ENCODE data around the gene FUT7.
A peak's percentile ranks its signal among the peaks of the same experiment; 100 is the strongest.

The FUT7 gene

DNA sequence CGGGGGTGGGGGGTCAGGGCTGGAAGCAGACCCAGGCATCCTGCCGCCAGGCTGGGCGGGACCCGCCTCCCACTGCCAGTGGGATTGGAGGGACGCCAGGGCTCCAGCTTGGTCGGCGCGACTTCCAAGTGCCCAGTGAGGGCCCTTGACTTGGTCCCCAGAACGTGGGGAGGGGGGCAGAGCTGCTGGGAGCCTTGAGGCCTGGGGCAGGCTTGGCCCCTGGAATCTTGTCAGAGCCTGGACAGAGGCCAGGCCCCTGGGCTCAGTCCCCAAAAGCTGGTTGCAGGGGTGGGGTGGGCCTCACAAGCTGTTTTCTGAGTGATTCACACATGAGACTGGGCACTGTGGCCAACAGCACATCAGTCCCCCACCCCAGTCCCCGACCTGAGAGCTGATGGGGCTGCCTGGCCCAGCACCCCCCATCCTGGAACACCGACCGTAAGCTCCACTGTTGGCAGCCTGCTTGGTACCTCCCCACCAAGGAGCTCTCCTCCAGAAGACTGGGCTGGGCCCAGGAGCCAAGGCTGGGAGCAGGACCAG is 36.0 kb downstream of the FUT7 start (continued):
- TF ChIP-seq, protein P1, sequence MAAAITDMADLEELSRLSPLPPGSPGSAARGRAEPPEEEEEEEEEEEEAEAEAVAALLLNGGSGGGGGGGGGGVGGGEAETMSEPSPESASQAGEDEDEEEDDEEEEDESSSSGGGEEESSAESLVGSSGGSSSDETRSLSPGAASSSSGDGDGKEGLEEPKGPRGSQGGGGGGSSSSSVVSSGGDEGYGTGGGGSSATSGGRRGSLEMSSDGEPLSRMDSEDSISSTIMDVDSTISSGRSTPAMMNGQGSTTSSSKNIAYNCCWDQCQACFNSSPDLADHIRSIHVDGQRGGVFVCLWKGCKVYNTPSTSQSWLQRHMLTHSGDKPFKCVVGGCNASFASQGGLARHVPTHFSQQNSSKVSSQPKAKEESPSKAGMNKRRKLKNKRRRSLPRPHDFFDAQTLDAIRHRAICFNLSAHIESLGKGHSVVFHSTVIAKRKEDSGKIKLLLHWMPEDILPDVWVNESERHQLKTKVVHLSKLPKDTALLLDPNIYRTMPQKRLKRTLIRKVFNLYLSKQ (tag by site-specific recombination; IDR thresholded peaks at IDR 0.05; ENCODE audit: borderline replicate concordance) = no peak
- TF ChIP-seq ZNF521 (tag by site-specific recombination; IDR thresholded peaks at IDR 0.05) (no peak), ZNF184 (tag by site-specific recombination; IDR thresholded peaks at IDR 0.05) (no peak), ZIC2 (tag by site-specific recombination; IDR thresholded peaks at IDR 0.05) (peak; percentile 32), ZNF302 (tag by site-specific recombination; IDR thresholded peaks at IDR 0.05; ENCODE audit: low read depth) (no peak), GFI1B (tag by site-specific recombination; IDR thresholded peaks at IDR 0.05) (no peak), ZNF514 (tag by site-specific recombination; IDR thresholded peaks at IDR 0.05) (no peak), ZNF623 (tag by site-specific recombination; IDR thresholded peaks at IDR 0.05) (no peak), ZNF292 (tag by site-specific recombination; IDR thresholded peaks at IDR 0.05; ENCODE audit: borderline replicate concordance, low read depth) (no peak), ZNF354C (tag by site-specific recombination; IDR thresholded peaks at IDR 0.05; ENCODE audit: borderline replicate concordance, low read depth) (no peak)

DNA sequence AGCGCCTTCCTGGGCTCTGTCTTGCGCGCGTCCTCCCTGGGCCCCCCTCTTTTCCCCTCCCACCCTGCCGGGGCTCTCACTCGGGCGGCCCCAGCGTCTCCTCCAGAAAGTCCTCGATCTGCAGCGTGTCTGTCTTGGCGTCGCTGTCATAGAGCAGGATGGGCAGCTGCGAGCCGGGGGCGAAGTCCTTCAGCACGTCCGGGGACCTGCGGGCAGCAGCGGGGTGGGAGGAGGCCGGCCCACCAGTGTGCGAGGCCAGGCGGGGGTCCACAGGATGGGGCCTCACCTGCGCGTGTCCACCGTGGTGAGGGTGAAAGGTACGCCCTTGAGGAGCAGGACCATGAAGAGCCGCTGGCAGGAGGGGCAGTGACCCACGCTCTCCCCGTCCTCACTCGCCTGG is 36.5 kb downstream of the FUT7 start:
- Histone ChIP-seq H3K36me3 (ENCODE audit: control insufficient read depth in 2 of 2, insufficient read depth in 1 of 2, low read length in 2 of 2) (peaks cover 0 to 18% of the 10 kb centered on the region in 2 experiments; a peak in 1 of 3 replicates), H3K4me1 (ENCODE audit: control insufficient read depth, insufficient read depth, low read length) (peaks cover 5% of the 10 kb centered on the region), H3K9me3 (ENCODE audit: control insufficient read depth, insufficient read depth, low read depth, low read length) (no peaks in the 10 kb centered on the region), H3K27ac (ENCODE audit: extremely low read depth, low read depth, low read length) (no peak overlapping the region), H3K4me3 (ENCODE audit: low read depth, low read length) (no peak overlapping the region)
- ChIA-PET CTCF (interaction anchor here (1.4 to 5.4 kb wide), 4 partner anchors 34 to 208 kb away, joined by 3 to 38 read pairs (median 7); partner anchors contain the start of gene ABCA2), POLR2A (interaction anchor here (0.8 to 1.6 kb wide), 8 partner anchors 9 to 103 kb away, joined by 3 to 8 read pairs (median 4); no protein-coding TSS in a partner anchor)
- TF ChIP-seq ZNF292 (tag by site-specific recombination; IDR thresholded peaks at IDR 0.05; ENCODE audit: borderline replicate concordance, low read depth) (no peak), ZFHX2 (tag by site-specific recombination; conservative IDR thresholded peaks at IDR 0.05) (peak; percentile 58), IKZF3 (tag by site-specific recombination; IDR thresholded peaks at IDR 0.05) (no peak), ZNF830 (tag by site-specific recombination; IDR thresholded peaks at IDR 0.05; ENCODE audit: low read depth) (no peak), ZNF114 (tag by site-specific recombination; IDR thresholded peaks at IDR 0.05) (no peak)
- TF ChIP-seq, protein P2, sequence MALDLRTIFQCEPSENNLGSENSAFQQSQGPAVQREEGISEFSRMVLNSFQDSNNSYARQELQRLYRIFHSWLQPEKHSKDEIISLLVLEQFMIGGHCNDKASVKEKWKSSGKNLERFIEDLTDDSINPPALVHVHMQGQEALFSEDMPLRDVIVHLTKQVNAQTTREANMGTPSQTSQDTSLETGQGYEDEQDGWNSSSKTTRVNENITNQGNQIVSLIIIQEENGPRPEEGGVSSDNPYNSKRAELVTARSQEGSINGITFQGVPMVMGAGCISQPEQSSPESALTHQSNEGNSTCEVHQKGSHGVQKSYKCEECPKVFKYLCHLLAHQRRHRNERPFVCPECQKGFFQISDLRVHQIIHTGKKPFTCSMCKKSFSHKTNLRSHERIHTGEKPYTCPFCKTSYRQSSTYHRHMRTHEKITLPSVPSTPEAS (tag by site-specific recombination; IDR thresholded peaks at IDR 0.05) = no peak

DNA sequence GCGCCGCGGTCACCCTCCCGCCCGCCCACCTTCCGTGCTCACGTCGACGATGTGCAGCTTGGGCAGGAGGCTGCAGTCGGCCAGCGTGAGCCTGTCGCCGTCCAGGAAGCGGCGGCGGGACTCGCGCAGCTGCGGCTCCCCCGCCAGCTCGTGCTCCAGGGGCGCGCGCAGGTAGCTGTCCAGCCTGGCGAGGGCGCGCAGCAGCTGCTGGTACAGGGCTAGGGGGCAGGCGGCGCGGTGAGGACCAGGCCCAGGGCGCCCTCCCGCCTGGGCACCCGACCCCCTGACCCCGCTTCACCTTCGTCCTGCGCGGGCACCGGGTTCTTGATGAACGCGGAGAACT is 37.0 kb downstream of the FUT7 start:
- Histone ChIP-seq H3K27ac (ENCODE audit: extremely low read depth, low read depth, low read length) (no peak overlapping the region), H3K4me3 (ENCODE audit: low read depth, low read length) (no peak overlapping the region), H3K4me1 (ENCODE audit: control insufficient read depth, insufficient read depth, low read length) (peaks cover 5% of the 10 kb centered on the region), H3K9me3 (ENCODE audit: control insufficient read depth, insufficient read depth, low read depth, low read length) (no peaks in the 10 kb centered on the region), H3K36me3 (ENCODE audit: control insufficient read depth in 2 of 2, insufficient read depth in 1 of 2, low read length in 2 of 2) (peaks cover 0 to 18% of the 10 kb centered on the region in 2 experiments; a peak in 1 of 3 replicates)
- POLR2A ChIA-PET = no interaction called here
- TF ChIP-seq SP2 (tag by site-specific recombination; IDR thresholded peaks at IDR 0.05) (no peak), ZNF514 (tag by site-specific recombination; IDR thresholded peaks at IDR 0.05) (no peak), KLF16 (tag by site-specific recombination; IDR thresholded peaks at IDR 0.05) (no peak), ZNF791 (tag by site-specific recombination; IDR thresholded peaks at IDR 0.05) (no peak), ZNF837 (tag by site-specific recombination; IDR thresholded peaks at IDR 0.05) (no peak), ZNF302 (tag by site-specific recombination; IDR thresholded peaks at IDR 0.05; ENCODE audit: low read depth) (no peak), ZNF596 (tag by site-specific recombination; IDR thresholded peaks at IDR 0.05) (no peak)
- TF ChIP-seq, protein P3, sequence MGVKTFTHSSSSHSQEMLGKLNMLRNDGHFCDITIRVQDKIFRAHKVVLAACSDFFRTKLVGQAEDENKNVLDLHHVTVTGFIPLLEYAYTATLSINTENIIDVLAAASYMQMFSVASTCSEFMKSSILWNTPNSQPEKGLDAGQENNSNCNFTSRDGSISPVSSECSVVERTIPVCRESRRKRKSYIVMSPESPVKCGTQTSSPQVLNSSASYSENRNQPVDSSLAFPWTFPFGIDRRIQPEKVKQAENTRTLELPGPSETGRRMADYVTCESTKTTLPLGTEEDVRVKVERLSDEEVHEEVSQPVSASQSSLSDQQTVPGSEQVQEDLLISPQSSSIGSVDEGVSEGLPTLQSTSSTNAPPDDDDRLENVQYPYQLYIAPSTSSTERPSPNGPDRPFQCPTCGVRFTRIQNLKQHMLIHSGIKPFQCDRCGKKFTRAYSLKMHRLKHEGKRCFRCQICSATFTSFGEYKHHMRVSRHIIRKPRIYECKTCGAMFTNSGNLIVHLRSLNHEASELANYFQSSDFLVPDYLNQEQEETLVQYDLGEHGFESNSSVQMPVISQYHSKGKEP (tag by site-specific recombination; IDR thresholded peaks at IDR 0.05) = no peak
- TF ChIP-seq, protein P4, sequence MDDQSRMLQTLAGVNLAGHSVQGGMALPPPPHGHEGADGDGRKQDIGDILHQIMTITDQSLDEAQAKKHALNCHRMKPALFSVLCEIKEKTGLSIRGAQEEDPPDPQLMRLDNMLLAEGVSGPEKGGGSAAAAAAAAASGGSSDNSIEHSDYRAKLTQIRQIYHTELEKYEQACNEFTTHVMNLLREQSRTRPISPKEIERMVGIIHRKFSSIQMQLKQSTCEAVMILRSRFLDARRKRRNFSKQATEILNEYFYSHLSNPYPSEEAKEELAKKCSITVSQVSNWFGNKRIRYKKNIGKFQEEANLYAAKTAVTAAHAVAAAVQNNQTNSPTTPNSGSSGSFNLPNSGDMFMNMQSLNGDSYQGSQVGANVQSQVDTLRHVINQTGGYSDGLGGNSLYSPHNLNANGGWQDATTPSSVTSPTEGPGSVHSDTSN (CRISPR knock-in tag; IDR thresholded peaks at IDR 0.05) = no peak
- TF ChIP-seq, protein P5, sequence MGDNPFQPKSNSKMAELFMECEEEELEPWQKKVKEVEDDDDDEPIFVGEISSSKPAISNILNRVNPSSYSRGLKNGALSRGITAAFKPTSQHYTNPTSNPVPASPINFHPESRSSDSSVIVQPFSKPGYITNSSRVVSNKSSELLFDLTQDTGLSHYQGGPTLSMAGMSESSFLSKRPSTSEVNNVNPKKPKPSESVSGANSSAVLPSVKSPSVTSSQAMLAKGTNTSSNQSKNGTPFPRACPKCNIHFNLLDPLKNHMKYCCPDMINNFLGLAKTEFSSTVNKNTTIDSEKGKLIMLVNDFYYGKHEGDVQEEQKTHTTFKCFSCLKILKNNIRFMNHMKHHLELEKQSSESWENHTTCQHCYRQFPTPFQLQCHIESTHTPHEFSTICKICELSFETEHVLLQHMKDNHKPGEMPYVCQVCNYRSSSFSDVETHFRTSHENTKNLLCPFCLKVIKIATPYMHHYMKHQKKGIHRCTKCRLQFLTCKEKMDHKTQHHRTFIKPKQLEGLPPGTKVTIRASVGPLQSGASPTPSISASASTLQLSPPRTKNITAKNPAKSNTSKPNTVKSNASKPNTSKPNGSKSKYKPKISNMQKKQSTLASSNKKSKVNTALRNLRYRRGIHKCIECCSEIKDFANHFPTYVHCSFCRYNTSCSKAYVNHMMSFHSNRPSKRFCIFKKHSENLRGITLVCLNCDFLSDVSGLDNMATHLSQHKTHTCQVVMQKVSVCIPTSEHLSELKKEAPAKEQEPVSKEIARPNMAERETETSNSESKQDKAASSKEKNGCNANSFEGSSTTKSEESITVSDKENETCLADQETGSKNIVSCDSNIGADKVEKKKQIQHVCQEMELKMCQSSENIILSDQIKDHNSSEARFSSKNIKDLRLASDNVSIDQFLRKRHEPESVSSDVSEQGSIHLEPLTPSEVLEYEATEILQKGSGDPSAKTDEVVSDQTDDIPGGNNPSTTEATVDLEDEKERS (tag by site-specific recombination; IDR thresholded peaks at IDR 0.05) = no peak
- CTCF ChIA-PET = interaction anchor here (0.7 kb wide), 1 partner anchor 21 kb away, joined by 3 read pairs; no protein-coding TSS in a partner anchor

Data from HEK293 (cell line).